ENCODE results near the gene PPP1R10. TPM values are rescaled to one million over a fixed set of nuclear protein-coding genes. Genes with fewer than 3 reads are reported as not detected.

PPP1R10 gene
- total RNA-seq, 1 donor from 2014 or later = 68.8 TPM

- H3K9me3 ChIP-seq = no peaks in the 10 kb centered on the region
- H3K4me1 ChIP-seq = peaks cover 11% of the 10 kb centered on the region
- H3K36me3 ChIP-seq = peaks cover 28% of the 10 kb centered on the region
- ATAC-seq (no peak), DNase-seq (no peak)
- H3K27me3 ChIP-seq (ENCODE audit: low read depth) = no peaks in the 10 kb centered on the region
- H3K4me3 ChIP-seq = no peak overlapping the region
- H3K27ac ChIP-seq = no peak overlapping the region
- intact Hi-C loops (cut with DNase I) = no loop called here
- TF ChIP-seq CTCF (IDR thresholded peaks at IDR 0.05) = no peak
Measured at GRCh38 chr6:30560930-30561329, 56.1 kb downstream of the PPP1R10 start.

GRCh38 chr6:30557683-30557981 lies 59.4 kb downstream of the PPP1R10 start:
- ATAC-seq = no peak
- intact Hi-C loops (cut with DNase I) = no loop called here

GRCh38 chr6:30556906-30557682 lies 59.9 kb downstream of the PPP1R10 start, which contains the start of gene PRR3:
TSS of gene PRR3 (plus strand) at chr6:30557295. CDS start at chr6:30557345, 50 bp downstream.
- peak; percentile 89 to 90 for ATAC-seq
- intact Hi-C loops (cut with DNase I) = no loop called here

More at GRCh38 chr6:30557683-30557981, 59.4 kb downstream of the PPP1R10 start:
- Histone ChIP-seq H3K27me3 (ENCODE audit: low read depth) (no peaks in the 10 kb centered on the region), H3K27ac (peak overlapping the region; percentile 98), H3K9me3 (no peaks in the 10 kb centered on the region), H3K4me1 (peaks cover 24% of the 10 kb centered on the region), H3K4me3 (peak overlapping the region; percentile 92), H3K36me3 (peaks cover 36% of the 10 kb centered on the region)
- no peak for DNase-seq
- no peak for TF ChIP-seq CTCF (IDR thresholded peaks at IDR 0.05)

GRCh38 chr6:30556066-30556905 lies 60.8 kb downstream of the PPP1R10 start, which contains the start of gene GNL1:
TSS of gene GNL1 (minus strand) at chr6:30556489. CDS start at chr6:30556203, 286 bp downstream.
- peak; percentile 96 to 97 for ATAC-seq
- H3K36me3 ChIP-seq = peaks cover 36% of the 10 kb centered on the region
- intact Hi-C loops (cut with DNase I) = no loop called here
- peak within 1 kb of the TSS; percentile 98 for H3K27ac ChIP-seq
- peak within 1 kb of the TSS; percentile 92 for H3K4me3 ChIP-seq
- no peaks in the 10 kb centered on the region for H3K9me3 ChIP-seq
- peaks cover 24% of the 10 kb centered on the region for H3K4me1 ChIP-seq
- no peaks in the 10 kb centered on the region for H3K27me3 ChIP-seq (ENCODE audit: low read depth)
- TF ChIP-seq CTCF (IDR thresholded peaks at IDR 0.05) = peak; percentile 8
- peak; percentile 98 for DNase-seq

More at GRCh38 chr6:30556906-30557682, 59.9 kb downstream of the PPP1R10 start, which contains the start of gene PRR3:
- Histone ChIP-seq H3K27me3 (ENCODE audit: low read depth) (no peaks in the 10 kb centered on the region), H3K27ac (peak within 1 kb of the TSS; percentile 98), H3K9me3 (no peaks in the 10 kb centered on the region), H3K4me1 (peaks cover 24% of the 10 kb centered on the region), H3K4me3 (peak within 1 kb of the TSS; percentile 92), H3K36me3 (peaks cover 36% of the 10 kb centered on the region)
- peak; percentile 93 for DNase-seq
- no peak for TF ChIP-seq CTCF (IDR thresholded peaks at IDR 0.05)

- Histone ChIP-seq H3K9me3 (no peaks in the 10 kb centered on the region), H3K36me3 (peaks cover 40% of the 10 kb centered on the region), H3K27me3 (ENCODE audit: low read depth) (no peaks in the 10 kb centered on the region), H3K4me1 (peaks cover 24% of the 10 kb centered on the region), H3K27ac (peak overlapping the region; percentile 98), H3K4me3 (peak overlapping the region; percentile 92)
- no peak for ATAC-seq
- no peak for TF ChIP-seq CTCF (IDR thresholded peaks at IDR 0.05)
- no peak for DNase-seq
- intact Hi-C loops (cut with DNase I) = no loop called here
Measured at GRCh38 chr6:30555816-30556065, 61.3 kb downstream of the PPP1R10 start.
